Daoy (cell line): ENCODE results near the gene ZDHHC14. TPM values are rescaled to one million over a fixed set of nuclear protein-coding genes. Genes with fewer than 3 reads are reported as not detected.
"Not testable (repeated sequence)": the region's sequence is repeated elsewhere in the genome, so short reads cannot be mapped to it uniquely, and the experiment has no call there.

Experiments
- DNase-seq: peaks from one replicate; pipeline ENCODE4 v3.0.0-alpha.2; 2015; ENCODE audit warnings: low read depth
- total RNA-seq: library from RNA; depleted of rRNA; stranded (reverse); fragments of >200 nt; shearing (Covaris generic); gene quantifications from 2 replicates; pipeline ENCODE4 v1.2.3, GENCODE V29; 2014

The ZDHHC14 gene
- total RNA-seq, 1 experiment from 2014 or later, result 12.2 TPM

- peak; percentile 91 for DNase-seq
Observed at GRCh38 chr6:157443066-157443800, 62.2 kb downstream of the ZDHHC14 start.

GRCh38 chr6:157445277-157446009, 64.5 kb downstream of the ZDHHC14 start:
- DNase-seq, result no peak

GRCh38 chr6:157447735-157448134, 66.7 kb downstream of the ZDHHC14 start:
- no peak for DNase-seq

GRCh38 chr6:157449610-157450009, 68.6 kb downstream of the ZDHHC14 start:
- no peak for DNase-seq

DNA sequence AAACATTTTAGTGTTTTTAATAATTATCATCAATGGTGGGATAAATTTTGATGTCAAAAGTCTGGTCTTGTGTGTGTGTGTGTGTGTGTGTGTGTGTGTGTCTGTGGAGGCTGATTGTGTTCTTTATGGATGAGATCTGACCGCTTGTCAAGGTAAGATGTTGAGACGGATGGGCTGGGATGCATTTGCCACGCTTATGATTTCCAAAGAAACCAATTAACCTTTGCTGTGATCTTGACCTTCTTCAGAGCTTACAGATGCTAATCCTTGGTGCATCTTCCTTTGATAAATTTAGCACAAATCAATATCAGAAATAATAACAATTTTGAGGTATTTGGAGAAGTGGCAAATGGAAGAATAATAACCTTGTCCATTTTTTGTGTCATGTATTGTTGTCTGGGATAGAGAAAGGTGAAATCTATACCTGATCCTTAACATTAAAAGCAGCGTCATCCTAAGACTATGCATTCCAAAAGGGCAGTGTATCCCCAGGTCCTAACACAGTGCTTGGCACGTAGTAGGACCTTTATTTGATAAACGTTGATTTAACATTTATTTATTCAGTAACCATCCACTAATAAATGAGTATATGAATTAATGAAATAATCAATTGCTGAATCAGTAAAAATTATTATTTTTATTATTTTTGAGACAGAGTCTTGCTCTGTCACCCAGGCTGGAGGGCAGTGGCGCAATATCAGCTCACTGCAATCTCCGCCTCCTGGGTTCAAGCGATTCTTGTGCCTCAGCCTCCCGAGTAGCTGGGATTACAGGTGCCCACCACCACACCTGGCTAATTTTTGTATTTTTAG, 70.1 kb downstream of the ZDHHC14 start:
- DNase-seq, result no peak

GRCh38 chr6:157452096-157452495, 71.1 kb downstream of the ZDHHC14 start:
- DNase-seq, result no peak

GRCh38 chr6:157453131-157453530, 72.1 kb downstream of the ZDHHC14 start:
- DNase-seq, result no peak

GRCh38 chr6:157453978-157454377, 73.0 kb downstream of the ZDHHC14 start:
- DNase-seq, result no peak

DNA sequence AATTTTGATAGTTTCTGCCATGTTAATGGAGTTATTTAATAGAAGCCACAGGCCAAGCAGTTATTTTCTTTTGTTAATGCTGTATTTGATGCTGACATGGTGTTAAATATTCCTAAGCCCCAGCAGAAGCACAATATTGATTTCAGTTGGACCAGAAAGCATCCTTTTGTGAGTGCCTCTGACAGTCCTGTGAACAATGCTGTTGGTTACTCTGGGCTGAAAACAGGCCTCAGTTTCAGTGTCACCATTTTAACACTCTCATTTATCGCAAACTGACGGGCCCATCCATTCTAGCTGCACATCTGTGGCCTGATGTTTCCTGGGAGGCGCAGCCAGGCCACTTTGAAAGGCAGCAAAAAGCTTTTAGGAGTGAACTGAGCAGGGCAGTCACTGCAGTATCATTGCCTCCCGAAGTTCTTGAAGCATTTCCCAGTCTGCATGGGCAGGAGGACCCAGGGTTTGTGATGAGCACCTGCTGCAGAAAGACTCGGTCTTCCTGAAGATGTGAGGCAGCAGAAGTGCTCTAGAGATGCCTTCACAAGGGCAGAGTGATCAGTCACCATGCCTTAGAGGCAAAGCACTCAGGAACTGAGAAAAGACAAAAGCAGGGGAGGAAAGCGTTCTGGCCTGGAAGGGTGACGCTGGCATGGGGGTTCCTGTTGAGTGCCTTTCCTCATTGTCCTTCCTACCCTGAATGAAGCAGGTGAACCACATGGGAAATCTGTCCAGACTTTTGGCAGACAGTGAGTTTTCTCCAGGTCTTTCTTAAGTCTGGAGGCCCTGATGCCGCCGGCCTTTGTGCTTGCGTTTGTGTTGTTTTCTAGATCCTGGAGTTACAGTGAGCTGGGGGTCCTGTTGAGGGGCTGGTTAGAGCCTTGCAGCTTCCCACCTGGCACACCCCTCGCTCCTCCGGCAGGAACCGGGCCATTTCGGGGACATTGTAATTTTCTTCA, 74.0 kb downstream of the ZDHHC14 start:
- no peak for DNase-seq

DNA sequence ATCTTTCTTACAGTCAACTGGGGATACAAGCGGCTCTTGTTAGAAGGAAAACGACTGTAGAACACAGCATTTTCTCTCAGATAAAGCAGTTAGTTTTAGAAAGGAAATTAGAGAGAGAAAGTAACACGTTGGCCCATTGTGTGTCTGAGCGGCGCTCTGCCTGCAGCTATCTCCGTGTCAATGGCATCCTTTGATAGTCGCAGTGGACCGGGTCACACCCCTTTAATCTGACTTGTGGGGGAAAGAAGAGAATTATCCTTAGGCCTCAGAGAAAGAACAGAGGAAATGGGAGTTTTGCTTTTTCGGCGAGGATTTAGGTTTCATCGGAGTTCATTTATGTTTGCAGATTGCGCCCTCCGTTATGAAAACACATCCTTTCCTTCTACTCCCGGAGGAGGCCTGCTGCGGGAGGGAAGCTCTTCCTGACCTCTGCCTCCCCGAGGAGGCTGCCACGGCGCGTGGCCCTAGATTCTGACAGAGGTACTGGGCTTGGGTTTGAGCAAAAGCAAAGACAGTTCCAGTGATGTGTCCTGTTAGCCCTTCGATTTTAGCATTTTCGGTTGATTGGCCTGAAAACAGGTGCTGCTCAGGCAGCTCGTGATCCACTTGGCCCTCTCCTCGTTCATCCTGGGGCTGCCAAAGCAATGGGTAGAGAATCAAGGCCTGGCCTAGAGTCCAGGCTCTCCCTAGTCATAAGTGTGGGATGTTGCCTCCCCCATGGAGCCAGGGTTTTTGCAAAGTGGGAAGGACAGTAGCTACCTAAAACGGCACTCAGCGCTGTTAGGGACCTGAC, 74.9 kb downstream of the ZDHHC14 start:
- DNase-seq, result no peak

- DNase-seq, result no peak
Observed at GRCh38 chr6:157456524-157456829, 75.5 kb downstream of the ZDHHC14 start.

DNA sequence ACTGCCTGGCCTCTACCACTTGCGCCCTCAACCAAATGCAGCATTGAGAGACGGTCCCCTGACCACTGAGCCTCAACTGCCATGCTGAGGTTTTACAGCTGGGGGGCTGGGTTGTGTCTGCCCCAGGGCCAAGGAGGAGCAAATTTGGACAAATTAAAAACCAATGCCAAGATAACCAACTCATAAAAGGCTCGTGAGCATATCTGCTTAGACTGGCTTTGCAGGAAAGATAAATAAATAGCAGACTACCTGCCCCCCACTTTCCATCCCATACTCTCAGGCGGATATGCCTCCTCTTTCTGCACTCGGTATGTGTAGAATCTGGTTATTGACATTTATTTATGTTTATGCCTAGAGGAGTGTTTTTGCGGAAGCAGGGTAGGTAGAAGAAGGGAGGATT, 76.8 kb downstream of the ZDHHC14 start:
- DNase-seq, result no peak

DNA sequence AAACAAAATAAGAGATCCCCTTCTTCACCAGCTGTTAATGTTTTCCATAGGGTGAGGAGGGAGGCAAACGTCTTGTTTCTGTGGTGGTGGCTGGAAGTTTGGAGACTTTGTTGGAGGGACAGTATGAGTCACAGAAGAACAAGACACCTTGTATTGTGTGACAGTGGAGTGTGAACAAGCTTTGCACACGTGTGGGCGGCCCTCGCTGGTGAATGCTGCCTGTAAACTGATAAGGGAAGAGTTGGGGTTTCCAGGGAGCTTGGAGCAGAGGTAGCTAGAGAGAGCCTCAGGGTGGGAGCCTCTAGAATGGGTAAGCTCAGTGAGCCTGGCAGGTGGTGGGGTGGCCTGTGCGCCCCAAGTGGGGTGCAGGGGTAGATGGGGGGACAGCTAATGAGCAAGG, 78.3 kb downstream of the ZDHHC14 start:
- DNase-seq, result peak; percentile 27

DNA sequence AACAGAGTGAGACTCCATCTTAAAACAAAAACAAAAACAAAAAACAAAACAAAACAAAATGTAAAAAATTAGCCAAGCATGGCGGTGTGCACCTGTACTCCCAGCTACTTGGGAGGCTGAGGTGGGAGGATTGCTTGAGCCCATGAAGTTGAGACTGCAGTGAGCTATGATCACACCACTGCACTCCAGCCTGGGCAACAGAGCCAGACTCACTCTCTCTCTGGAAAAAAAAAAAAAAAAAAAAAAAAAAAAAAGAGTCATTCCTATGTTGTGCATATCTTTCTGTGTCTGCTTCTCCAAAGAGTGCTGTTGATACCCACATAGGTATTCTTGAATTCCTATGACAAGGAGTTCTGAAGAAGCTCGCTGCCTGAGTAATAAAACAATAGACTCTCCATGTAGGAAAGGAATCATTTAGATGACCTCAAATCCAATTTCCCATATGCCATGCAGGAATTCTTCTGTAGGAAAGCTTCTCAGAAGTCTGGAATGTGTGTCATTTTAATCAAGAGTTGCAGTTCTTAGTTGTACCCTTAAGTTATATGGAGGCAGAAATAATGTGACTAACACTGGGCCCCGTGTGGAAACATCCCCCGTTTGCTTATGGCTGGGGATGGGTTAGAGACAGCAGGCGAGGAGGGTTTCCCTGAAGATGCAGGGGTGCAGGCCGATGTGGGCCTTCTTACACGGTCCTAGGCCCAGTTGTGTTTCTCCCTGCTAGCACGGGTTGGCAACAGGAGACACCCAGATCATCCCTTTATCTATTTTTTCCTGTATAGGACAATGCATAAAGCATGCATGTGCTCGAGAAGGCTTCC, 79.4 kb downstream of the ZDHHC14 start:
- DNase-seq, result peak; percentile 30

- DNase-seq, result peak; percentile 84
Observed at GRCh38 chr6:157461000-157461915, 80.3 kb downstream of the ZDHHC14 start.

- DNase-seq, result no peak
Observed at GRCh38 chr6:157462956-157463742, 82.2 kb downstream of the ZDHHC14 start.

- DNase-seq, result not testable (repeated sequence)
Observed at GRCh38 chr6:157463743-157464135, 82.7 kb downstream of the ZDHHC14 start.
